ENCODE results near the gene MFGE8. TPM values are rescaled to one million over a fixed set of nuclear protein-coding genes. Genes with fewer than 3 reads are reported as not detected.
A peak's percentile ranks its signal among the peaks of the same experiment; 100 is the strongest.

MFGE8 gene
- total RNA-seq, 2 experiments from 2014 or later = 87.9 to 93.0 TPM

GRCh38 chr15:88904624-88905327 is 8.4 kb downstream of the MFGE8 start:
- DNase-seq (peak; percentile 94 to 98 (median 96)), ATAC-seq (ENCODE audit: poor library complexity) (peak; percentile 98)
- Histone ChIP-seq H3K27ac (ENCODE audit: low read depth in 1 of 2, low read length in 2 of 2) (peak overlapping the region; percentile 67 to 76), H3K4me1 (ENCODE audit: insufficient read depth, low read length) (peaks cover 43% of the 10 kb centered on the region), H3K27me3 (ENCODE audit: control insufficient read depth in 1 of 2, insufficient read depth in 2 of 2, low read length in 2 of 2) (no peaks in the 10 kb centered on the region), H3K36me3 (ENCODE audit: insufficient read depth, low read length) (peaks cover 18% of the 10 kb centered on the region), H3K4me3 (ENCODE audit: low read length) (no peak overlapping the region), H3K9me3 (ENCODE audit: control insufficient read depth in 1 of 2, insufficient read depth in 1 of 2, low read length in 2 of 2) (no peaks in the 10 kb centered on the region)
- intact Hi-C loops (cut with DNase I, micrococcal nuclease) = loop anchor here (1.0 to 10.0 kb wide), 9 partner anchors 9 to 360 kb away; partner anchors contain the start of genes ABHD2 (in 2 of the 2), AEN (in 1 of the 2), DET1 (in 1 of the 2) and FANCI (in 1 of the 2)
- H3K4me3 Mint-ChIP-seq = peak overlapping the region; percentile 17
- H3K36me3 Mint-ChIP-seq (ENCODE audit: low read depth) = peaks cover 4% of the 10 kb centered on the region
- H3K27me3 Mint-ChIP-seq = no peaks in the 10 kb centered on the region
- H3K27ac Mint-ChIP-seq = peak overlapping the region; percentile 93
- H3K9me3 Mint-ChIP-seq = no peaks in the 10 kb centered on the region
- ChIA-PET CTCF (interaction anchor here (0.5 to 3.7 kb wide), 37 partner anchors 10 to 454 kb away, joined by 3 to 58 read pairs (median 5); partner anchors contain the start of genes ABHD2, AEN, HAPLN3 and ISG20), POLR2A (interaction anchor here (0.9 to 3.0 kb wide), 24 partner anchors 8 to 437 kb away, joined by 3 to 49 read pairs (median 8); partner anchors contain the start of genes ABHD2, AEN, HAPLN3 and ISG20)
- TF ChIP-seq CTCF (IDR thresholded peaks at IDR 0.05) = peak; percentile 96
- H3K4me1 Mint-ChIP-seq (ENCODE audit: low read depth) = peaks cover 50% of the 10 kb centered on the region

- H3K4me3 Mint-ChIP-seq = peak overlapping the region; percentile 17
- H3K36me3 Mint-ChIP-seq (ENCODE audit: low read depth) = peaks cover 4% of the 10 kb centered on the region
- H3K9me3 Mint-ChIP-seq = no peaks in the 10 kb centered on the region
- intact Hi-C loops (cut with DNase I, micrococcal nuclease) = loop anchor here (1.0 to 10.0 kb wide), 9 partner anchors 9 to 359 kb away; partner anchors contain the start of genes ABHD2 (in 2 of the 2), AEN (in 1 of the 2), DET1 (in 1 of the 2) and FANCI (in 1 of the 2)
- no peaks in the 10 kb centered on the region for H3K9me3 ChIP-seq (ENCODE audit: control insufficient read depth in 1 of 2, insufficient read depth in 1 of 2, low read length in 2 of 2)
- no peak for DNase-seq
- no peaks in the 10 kb centered on the region for H3K27me3 Mint-ChIP-seq
- H3K27ac ChIP-seq (ENCODE audit: low read depth in 1 of 2, low read length in 2 of 2) = peak overlapping the region; percentile 67 to 76
- H3K27ac Mint-ChIP-seq = peak overlapping the region; percentile 93
- ChIA-PET POLR2A (interaction anchor here (0.9 to 3.0 kb wide), 24 partner anchors 8 to 437 kb away, joined by 3 to 49 read pairs (median 8); partner anchors contain the start of genes ABHD2, AEN, HAPLN3 and ISG20), CTCF (interaction anchor here (0.5 to 3.7 kb wide), 34 partner anchors 9 to 454 kb away, joined by 3 to 58 read pairs (median 5); partner anchors contain the start of genes ABHD2, AEN, HAPLN3 and ISG20)
- TF ChIP-seq CTCF (IDR thresholded peaks at IDR 0.05) = no peak
- H3K4me1 ChIP-seq (ENCODE audit: insufficient read depth, low read length) = peaks cover 43% of the 10 kb centered on the region
- no peak overlapping the region for H3K4me3 ChIP-seq (ENCODE audit: low read length)
- H3K36me3 ChIP-seq (ENCODE audit: insufficient read depth, low read length) = peaks cover 13% of the 10 kb centered on the region
- no peaks in the 10 kb centered on the region for H3K27me3 ChIP-seq (ENCODE audit: control insufficient read depth in 1 of 2, insufficient read depth in 2 of 2, low read length in 2 of 2)
- peaks cover 45% of the 10 kb centered on the region for H3K4me1 Mint-ChIP-seq (ENCODE audit: low read depth)
- ATAC-seq (ENCODE audit: poor library complexity) = no peak
Observed at GRCh38 chr15:88904257-88904623, 8.9 kb downstream of the MFGE8 start.

- H3K9me3 Mint-ChIP-seq = no peaks in the 10 kb centered on the region
- peak overlapping the region; percentile 93 for H3K27ac Mint-ChIP-seq
- H3K27ac ChIP-seq (ENCODE audit: low read depth in 1 of 2, low read length in 2 of 2) = peak overlapping the region in 1 of 2 donors; percentile 67
- peaks cover 44% of the 10 kb centered on the region for H3K4me1 Mint-ChIP-seq (ENCODE audit: low read depth)
- peak overlapping the region; percentile 20 for H3K4me3 Mint-ChIP-seq
- H3K36me3 Mint-ChIP-seq (ENCODE audit: low read depth) = peaks cover 4% of the 10 kb centered on the region
- ChIA-PET CTCF (interaction anchor here (3.1 to 3.7 kb wide), 2 partner anchors 12 to 114 kb away, joined by 25 to 58 read pairs; partner anchors contain the start of gene MFGE8), POLR2A (interaction anchor here (1.0 to 3.0 kb wide), 5 partner anchors 9 to 281 kb away, joined by 3 to 49 read pairs (median 4); partner anchors contain the start of genes AEN and HAPLN3)
- DNase-seq (no peak), ATAC-seq (ENCODE audit: poor library complexity) (no peak)
- no peaks in the 10 kb centered on the region for H3K27me3 ChIP-seq (ENCODE audit: control insufficient read depth in 1 of 2, insufficient read depth in 2 of 2, low read length in 2 of 2)
- intact Hi-C loops (cut with DNase I, micrococcal nuclease) = loop anchor here (5.0 to 10.0 kb wide), 4 partner anchors 184 to 358 kb away; partner anchors contain the start of genes ABHD2 (in 1 of the 2), AEN (in 1 of the 2), DET1 (in 1 of the 2) and FANCI (in 1 of the 2)
- H3K9me3 ChIP-seq (ENCODE audit: control insufficient read depth in 1 of 2, insufficient read depth in 1 of 2, low read length in 2 of 2) = no peaks in the 10 kb centered on the region
- peaks cover 46% of the 10 kb centered on the region for H3K4me1 ChIP-seq (ENCODE audit: insufficient read depth, low read length)
- H3K4me3 ChIP-seq (ENCODE audit: low read length) = no peak overlapping the region
- TF ChIP-seq CTCF (IDR thresholded peaks at IDR 0.05) = no peak
- H3K27me3 Mint-ChIP-seq = no peaks in the 10 kb centered on the region
- H3K36me3 ChIP-seq (ENCODE audit: insufficient read depth, low read length) = peaks cover 8% of the 10 kb centered on the region
Observed at GRCh38 chr15:88902846-88903245, 10.3 kb downstream of the MFGE8 start.
